SK-N-MC (cell line): ENCODE data around the gene ARHGAP9.

Experiments
- EZH2 ChIP-seq: fragments of 200-600 bp; sonication (generic); IDR thresholded peaks from one replicate; pipeline ENCODE4 v1.6.1; 2017; ENCODE audit warnings: antibody characterized with exemption
- POLR2AphosphoS5 ChIP-seq: IDR thresholded peaks from 2 replicates; pipeline ENCODE4 v1.6.1; 2012; ENCODE audit warnings: mild to moderate bottlenecking, low read depth, low read length, borderline replicate concordance

DNA sequence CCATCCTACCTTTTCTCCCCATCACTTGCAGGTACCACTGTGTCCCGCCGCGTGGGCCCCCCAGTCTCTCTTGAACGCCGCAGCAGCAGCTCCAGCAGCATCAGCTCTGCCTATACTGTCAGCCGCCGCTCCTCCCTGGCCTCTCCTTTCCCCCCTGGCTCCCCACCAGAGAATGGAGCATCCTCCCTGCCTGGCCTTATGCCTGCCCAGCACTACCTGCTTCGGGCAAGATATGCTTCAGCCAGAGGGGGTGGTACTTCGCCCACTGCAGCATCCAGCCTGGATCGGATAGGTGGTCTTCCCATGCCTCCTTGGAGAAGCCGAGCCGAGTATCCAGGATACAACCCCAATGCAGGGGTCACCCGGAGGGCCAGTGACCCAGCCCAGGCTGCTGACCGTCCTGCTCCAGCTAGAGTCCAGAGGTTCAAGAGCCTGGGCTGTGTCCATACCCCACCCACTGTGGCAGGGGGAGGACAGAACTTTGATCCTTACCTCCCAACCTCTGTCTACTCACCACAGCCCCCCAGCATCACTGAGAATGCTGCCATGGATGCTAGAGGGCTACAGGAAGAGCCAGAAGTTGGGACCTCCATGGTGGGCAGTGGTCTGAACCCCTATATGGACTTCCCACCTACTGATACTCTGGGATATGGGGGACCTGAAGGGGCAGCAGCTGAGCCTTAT, 9.2 kb downstream of the ARHGAP9 start:
- TF ChIP-seq EZH2 (no peak), POLR2AphosphoS5 (no peak)
